ENCODE results near the gene HSF5.

The HSF5 gene

GRCh38 chr17:58383892-58384462 lies 104.2 kb downstream of the HSF5 start:
- no peak for DNase-seq

GRCh38 chr17:58382872-58383242 lies 105.4 kb downstream of the HSF5 start:
- DNase-seq: no peak

GRCh38 chr17:58382108-58382871 lies 105.9 kb downstream of the HSF5 start:
- DNase-seq: no peak

GRCh38 chr17:58381124-58382035 lies 106.8 kb downstream of the HSF5 start:
- no peak for DNase-seq

GRCh38 chr17:58380207-58381123 lies 107.7 kb downstream of the HSF5 start:
- no peak for DNase-seq

GRCh38 chr17:58379511-58379824 lies 108.7 kb downstream of the HSF5 start:
- no peak for DNase-seq

GRCh38 chr17:58378733-58379510 lies 109.3 kb downstream of the HSF5 start:
- no peak for DNase-seq

GRCh38 chr17:58377661-58378060 lies 110.5 kb downstream of the HSF5 start:
- no peak for DNase-seq

GRCh38 chr17:58377093-58377601 lies 111.1 kb downstream of the HSF5 start:
- DNase-seq: no peak

- no peak for DNase-seq
Observed at GRCh38 chr17:58376472-58377000, 111.7 kb downstream of the HSF5 start.

- no peak for DNase-seq
Observed at GRCh38 chr17:58375811-58376210, 112.4 kb downstream of the HSF5 start.

GRCh38 chr17:58375256-58375655 lies 113.0 kb downstream of the HSF5 start:
- no peak for DNase-seq

- no peak for DNase-seq
Observed at GRCh38 chr17:58373923-58374322, 114.3 kb downstream of the HSF5 start.

GRCh38 chr17:58373003-58373402 lies 115.2 kb downstream of the HSF5 start:
- no peak for DNase-seq

- DNase-seq: no peak
Observed at GRCh38 chr17:58371300-58371950, 116.8 kb downstream of the HSF5 start.

GRCh38 chr17:58370716-58371115 lies 117.5 kb downstream of the HSF5 start:
- no peak for DNase-seq

- no peak for DNase-seq
Observed at GRCh38 chr17:58370309-58370708, 117.9 kb downstream of the HSF5 start.
